GM23248 (cell line): ENCODE data around the gene C11orf52. TPM values are rescaled to one million over a fixed set of nuclear protein-coding genes. Genes with fewer than 3 reads are reported as not detected.
"Not testable (repeated sequence)": the region's sequence is repeated elsewhere in the genome, so short reads cannot be mapped to it uniquely, and the experiment has no call there.

Experiments used
- DNase-seq: peaks from one replicate; pipeline ENCODE4 v3.0.0-alpha.2; 2015
- H2AFZ ChIP-seq: fragments of 200-600 bp; sonication (generic); 2 replicates; pipeline ENCODE4 v1.6.1; 2016; ENCODE audit warnings: antibody characterized with exemption
- H3F3A ChIP-seq: fragments of 200-600 bp; sonication (generic); 2 replicates; pipeline ENCODE4 v1.6.1; 2016; ENCODE audit warnings: mild to moderate bottlenecking, antibody characterized with exemption, mixed run types; ENCODE audit not compliant: insufficient read depth
- H3K27ac ChIP-seq: fragments of 200-600 bp; sonication (generic); 2 replicates; pipeline ENCODE4 v1.5.1; 2016; ENCODE audit warnings: mild to moderate bottlenecking
- H3K27me3 ChIP-seq: fragments of 200-600 bp; sonication (generic); replicated peaks from 2 replicates; pipeline ENCODE4 v1.6.1; 2016; ENCODE audit warnings: mild to moderate bottlenecking; ENCODE audit not compliant: insufficient read depth
- H3K36me3 ChIP-seq: fragments of 200-600 bp; sonication (generic); 2 replicates; pipeline ENCODE4 v1.6.1; 2016; ENCODE audit warnings: low read depth, mild to moderate bottlenecking
- H3K4me1 ChIP-seq: fragments of 200-600 bp; sonication (generic); 2 replicates; pipeline ENCODE4 v1.6.1; 2016; ENCODE audit warnings: mild to moderate bottlenecking; ENCODE audit not compliant: insufficient read depth
- H3K4me2 ChIP-seq: fragments of 200-600 bp; sonication (generic); one replicate; pipeline ENCODE4 v1.6.1; 2016; ENCODE audit warnings: mild to moderate bottlenecking; ENCODE audit not compliant: unreplicated experiment
- H3K4me3 ChIP-seq: fragments of 200-600 bp; sonication (generic); 2 replicates; pipeline ENCODE4 v1.5.1; 2016; ENCODE audit warnings: mild to moderate bottlenecking
- H3K79me2 ChIP-seq: fragments of 200-600 bp; sonication (generic); 2 replicates; pipeline ENCODE4 v1.6.1; 2016; ENCODE audit warnings: mild to moderate bottlenecking; ENCODE audit not compliant: insufficient read depth
- H3K9ac ChIP-seq: fragments of 200-600 bp; sonication (generic); 2 replicates; pipeline ENCODE4 v1.6.1; 2016; ENCODE audit warnings: mild to moderate bottlenecking
- H3K9me2 ChIP-seq: fragments of 200-600 bp; sonication (generic); 2 replicates; pipeline ENCODE4 v1.6.1; 2016; ENCODE audit warnings: mixed run types, mild to moderate bottlenecking, moderate library complexity; ENCODE audit not compliant: insufficient read depth
- H3K9me3 ChIP-seq: fragments of 200-600 bp; sonication (generic); one replicate; pipeline ENCODE4 v1.6.1; 2017; ENCODE audit warnings: low read depth
- H4K20me1 ChIP-seq: fragments of 200-600 bp; sonication (generic); 2 replicates; pipeline ENCODE4 v1.6.0; 2016; ENCODE audit not compliant: insufficient read depth
- EZH2 ChIP-seq: fragments of 200-600 bp; sonication (generic); IDR thresholded peaks from 2 replicates; pipeline ENCODE4 v1.6.1; 2018; ENCODE audit warnings: antibody characterized with exemption, mild to moderate bottlenecking; ENCODE audit not compliant: insufficient read depth, poor library complexity, severe bottlenecking
- EZH2phosphoT487 ChIP-seq: fragments of 200-600 bp; sonication (generic); IDR thresholded peaks from 2 replicates; pipeline ENCODE4 v1.6.1; 2018; ENCODE audit warnings: antibody characterized with exemption, moderate library complexity, mild to moderate bottlenecking, low read depth; ENCODE audit not compliant: insufficient read depth
- WGBS, 2 experiments: methylation state at CpG; one replicate each; pipeline ENCODE4 v1.1.6; 2015 to 2017; ENCODE audit warnings: low lambda C conversion rate in 2 of 2, low coverage in 1 of 2; ENCODE audit errors: missing lambda C conversion rate in 2 of 2; 5-methylcytosine and 5-hydroxymethylcytosine counted together
- in situ Hi-C: fragments of 300-500 bp; cut with MboI; formaldehyde crosslinking; loops from 2 replicates; pipeline ENCODE4 v1.15.0; 2020
- polyA plus RNA-seq: library from polyadenylated mRNA; unstranded; fragments of >200 nt; fragmentation: Nextera tagmentation; extraction: Ambion mirVana; gene quantifications from 2 replicates; pipeline ENCODE4 v1.2.1, GENCODE V29; 2016
- total RNA-seq: library from RNA; depleted of rRNA; stranded (reverse); fragments of >200 nt; shearing (Covaris generic); gene quantifications from 2 replicates; pipeline ENCODE4 v1.2.3, GENCODE V29; 2014

Gene C11orf52
- total and polyA plus RNA-seq, 2 experiments from 2014 or later = 0.78 to 3.5 TPM

DNA sequence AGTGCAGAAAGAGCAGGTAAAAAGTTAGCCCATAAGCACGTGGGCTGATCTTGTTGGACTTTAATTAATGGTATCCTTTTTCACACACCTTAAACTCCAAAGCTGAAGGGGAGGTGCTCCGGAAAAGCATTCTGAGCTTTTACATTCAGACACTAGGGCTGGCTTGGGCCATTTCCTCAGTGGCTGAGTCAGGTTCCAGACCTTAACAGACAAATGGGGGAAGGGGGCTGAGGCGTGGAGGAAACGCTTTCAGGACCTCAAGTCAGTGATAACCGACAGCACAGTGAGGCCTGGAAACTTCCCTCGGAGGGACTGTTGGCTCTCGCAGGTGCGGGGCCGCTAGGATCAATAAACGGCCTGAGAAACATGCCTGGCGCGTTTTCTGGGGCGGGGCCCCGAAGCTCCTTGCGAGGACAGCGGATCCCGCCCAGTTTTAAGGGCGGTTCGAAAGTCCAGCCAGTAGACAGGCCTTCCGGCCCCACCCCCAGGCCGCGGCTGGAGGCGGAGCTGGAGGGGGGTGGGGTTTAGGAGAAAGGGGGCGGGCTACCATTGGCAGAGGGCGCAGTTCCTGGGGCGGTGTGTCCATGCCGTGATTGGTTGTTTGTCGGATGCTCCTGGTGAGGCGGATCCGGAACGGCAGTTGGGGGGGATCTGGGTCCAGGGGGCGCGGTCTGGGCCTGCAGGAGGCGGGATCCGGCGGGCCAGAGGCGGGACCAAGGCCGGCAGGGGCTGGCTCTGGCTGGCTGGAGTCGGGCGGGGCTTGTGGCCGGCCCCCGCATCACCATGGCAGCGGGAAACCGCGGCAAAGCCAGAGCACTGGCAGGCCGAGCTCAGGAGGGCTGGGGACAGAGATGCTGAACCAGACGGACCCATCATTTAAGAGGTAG lies 8.0 kb downstream of the C11orf52 start:
- H3K9me3 ChIP-seq = no peaks in the 10 kb centered on the region
- H3K4me1 ChIP-seq = peaks cover 34% of the 10 kb centered on the region
- H3K9ac ChIP-seq = peak overlapping the region; percentile 73
- peak; percentile 99 for DNase-seq
- peak overlapping the region; percentile 84 for H2AFZ ChIP-seq
- peaks cover 29% of the 10 kb centered on the region for H3F3A ChIP-seq
- TF ChIP-seq EZH2phosphoT487 (no peak), EZH2 (no peak)
- peak overlapping the region; percentile 80 for H3K27ac ChIP-seq
- no peaks in the 10 kb centered on the region for H3K36me3 ChIP-seq
- peak overlapping the region; percentile 70 for H3K4me3 ChIP-seq
- no peaks in the 10 kb centered on the region for H3K79me2 ChIP-seq
- no peaks in the 10 kb centered on the region for H3K9me2 ChIP-seq
- no peaks in the 10 kb centered on the region for H3K27me3 ChIP-seq
- H4K20me1 ChIP-seq = no peaks in the 10 kb centered on the region
- peak overlapping the region; percentile 89 for H3K4me2 ChIP-seq
- 3 to 5% methylated on average over 29 to 47 of the region's 47 CpGs for WGBS, 2 experiments
- in situ Hi-C loops = no loop called here

DNA sequence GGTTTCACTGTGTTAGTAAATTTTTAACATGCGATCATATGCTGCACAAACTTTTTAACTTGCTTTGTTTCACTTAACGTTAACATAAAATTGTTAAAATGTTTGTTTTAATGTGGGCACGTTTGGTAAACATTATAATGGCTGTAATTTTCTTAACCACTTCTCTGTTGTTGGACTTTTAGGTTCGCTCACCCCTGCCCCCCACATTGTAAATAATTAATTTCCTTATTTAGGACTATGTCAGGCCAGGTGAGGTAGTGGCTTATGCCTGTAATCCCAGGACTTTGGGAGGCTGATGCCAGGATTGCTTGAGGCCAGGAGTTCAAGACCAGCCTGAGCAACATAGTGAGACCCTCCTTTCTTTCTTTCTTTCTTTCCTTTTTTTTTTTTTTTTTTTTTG lies 11.8 kb downstream of the C11orf52 start:
- Histone ChIP-seq H3K27me3 (no peaks in the 10 kb centered on the region), H3K27ac (no peak overlapping the region), H2AFZ (peak overlapping the region; percentile 17; the same call in 1 of the 2 replicates), H4K20me1 (no peaks in the 10 kb centered on the region), H3K4me1 (peaks cover 43% of the 10 kb centered on the region), H3K9ac (no peak overlapping the region), H3K9me2 (no peaks in the 10 kb centered on the region), H3K36me3 (no peaks in the 10 kb centered on the region), H3F3A (peaks cover 24% of the 10 kb centered on the region), H3K79me2 (no peaks in the 10 kb centered on the region), H3K9me3 (no peaks in the 10 kb centered on the region), H3K4me3 (no peak overlapping the region), H3K4me2 (no peak overlapping the region)
- in situ Hi-C loops = loop anchor here (10.0 kb wide), 1 partner anchor 64 kb away; no protein-coding TSS in a partner anchor
- TF ChIP-seq EZH2 = no peak
- no peak for TF ChIP-seq EZH2phosphoT487
- 49 to 51% methylated on average over 4 of the region's 4 CpGs for WGBS, 2 experiments
- no peak for DNase-seq

DNA sequence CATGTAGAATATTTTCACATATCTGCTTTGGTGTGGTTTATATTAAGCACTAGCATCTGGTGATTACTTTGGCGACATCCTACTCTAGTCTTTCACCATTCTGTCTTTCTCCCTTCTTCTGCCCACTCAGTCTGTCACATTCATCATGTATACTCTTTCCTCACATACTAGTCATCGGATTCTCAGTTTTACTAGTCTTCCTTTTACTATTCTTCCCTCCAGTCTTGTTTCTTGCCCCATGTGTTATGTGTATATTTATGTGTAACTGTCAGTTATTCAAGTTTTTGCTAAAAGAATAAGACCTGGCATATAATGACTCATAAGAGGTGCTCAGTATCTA lies 13.9 kb downstream of the C11orf52 start:
- H2AFZ ChIP-seq = no peak overlapping the region
- DNase-seq = peak; percentile 68
- in situ Hi-C loops = loop anchor here (10.0 kb wide), 1 partner anchor 62 kb away; no protein-coding TSS in a partner anchor

DNA sequence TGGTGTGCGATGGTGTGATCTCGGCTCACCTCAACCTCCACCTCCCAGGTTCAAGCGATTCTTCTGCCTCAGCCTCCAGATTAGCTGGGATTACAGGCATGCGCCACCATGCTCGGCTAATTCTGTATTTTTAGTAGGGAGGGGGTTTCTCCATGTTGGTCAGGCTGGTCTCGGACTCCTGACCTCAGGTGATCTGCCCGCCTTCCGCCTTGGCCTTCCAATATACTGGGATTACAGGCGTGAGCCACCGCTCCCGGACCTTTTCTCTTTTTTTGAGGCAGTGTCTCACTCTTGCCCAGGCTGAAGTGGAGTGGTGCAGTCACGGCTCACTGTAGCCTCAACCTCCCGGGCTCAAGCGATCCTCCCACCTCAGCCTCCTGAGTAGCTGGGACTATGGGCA lies 14.5 kb downstream of the C11orf52 start:
- 93 to 95% methylated on average over 14 of the region's 14 CpGs for WGBS, 2 experiments

More for the DNA sequence above, 13.9 kb downstream of the C11orf52 start:
- no peaks in the 10 kb centered on the region for H3K9me2 ChIP-seq
- TF ChIP-seq EZH2phosphoT487 = no peak
- no peak for TF ChIP-seq EZH2
- no peaks in the 10 kb centered on the region for H3K36me3 ChIP-seq
- no peak overlapping the region for H3K4me2 ChIP-seq
- H3K4me1 ChIP-seq = peaks cover 50% of the 10 kb centered on the region
- H3K4me3 ChIP-seq = no peak overlapping the region
- H3K27me3 ChIP-seq = no peaks in the 10 kb centered on the region
- H3K79me2 ChIP-seq = no peaks in the 10 kb centered on the region
- 36 to 47% methylated on average over 2 of the region's 2 CpGs for WGBS, 2 experiments
- peaks cover 34% of the 10 kb centered on the region for H3F3A ChIP-seq
- no peak overlapping the region for H3K9ac ChIP-seq
- H3K9me3 ChIP-seq = no peaks in the 10 kb centered on the region
- H3K27ac ChIP-seq = peak overlapping the region; percentile 68
- H4K20me1 ChIP-seq = no peaks in the 10 kb centered on the region

More for the DNA sequence above, 14.5 kb downstream of the C11orf52 start:
- peaks cover 56% of the 10 kb centered on the region for H3K4me1 ChIP-seq
- not testable (repeated sequence) for H3K9me3 ChIP-seq, H3K27ac ChIP-seq, H4K20me1 ChIP-seq, H3K9ac ChIP-seq, DNase-seq, H3K4me3 ChIP-seq, H3K9me2 ChIP-seq, H2AFZ ChIP-seq, H3K4me2 ChIP-seq, H3K27me3 ChIP-seq, H3K36me3 ChIP-seq, H3K79me2 ChIP-seq
- in situ Hi-C loops = loop anchor here (10.0 kb wide), 1 partner anchor 62 kb away; no protein-coding TSS in a partner anchor
- peaks cover 39% of the 10 kb centered on the region for H3F3A ChIP-seq
